Stomach (tissue), 4 donors: ENCODE measurements around the gene STARD8.

Experiments
- CTCF ChIP-seq, 7 experiments: fragments of 450-650 bp in 4 of 7; fragments of 200-600 bp in 3 of 7; sonication (generic) in 3 of 7; IDR thresholded peaks; one replicate each; pipeline ENCODE4 v1.5.1; 2016 to 2019; ENCODE audit warnings: antibody characterized with exemption in 7 of 7, control low read depth in 2 of 7, mild to moderate bottlenecking in 1 of 7
- EP300 ChIP-seq: sonication (generic); formaldehyde crosslinking; IDR thresholded peaks from one replicate; pipeline ENCODE4 v1.6.1; 2017; ENCODE audit warnings: antibody characterized with exemption
- POLR2A ChIP-seq, 4 donors: fragments of 450-650 bp; IDR thresholded peaks; one replicate each; pipeline ENCODE4 v1.6.1; 2016; ENCODE audit warnings: antibody characterized with exemption in 4 of 4, control low read depth in 2 of 4, mild to moderate bottlenecking in 1 of 4, moderate library complexity in 1 of 4
- POLR2AphosphoS5 ChIP-seq, 3 donors: sonication (generic); formaldehyde crosslinking; IDR thresholded peaks; one replicate each; pipeline ENCODE4 v1.6.1; 2016; ENCODE audit warnings: antibody characterized with exemption in 3 of 3

- TF ChIP-seq POLR2AphosphoS5 (IDR thresholded peaks at IDR 0.05) (no peak), CTCF (IDR thresholded peaks at IDR 0.05) (no peak), EP300 (no peak), POLR2A (IDR thresholded peaks at IDR 0.05) (no peak)
Measured at GRCh38 chrX:68757331-68757730, 109.9 kb downstream of the STARD8 start.
